Ishikawa (cell line): ENCODE data around the gene IGLL5.

Experiments used
- CEBPB ChIP-seq: IDR thresholded peaks from 2 replicates; pipeline ENCODE4 v1.6.1; 2012
- CREB1 ChIP-seq: IDR thresholded peaks from 2 replicates; pipeline ENCODE4 v1.6.1; 2012; ENCODE audit warnings: low read depth
- EGR1 ChIP-seq: IDR thresholded peaks from 2 replicates; pipeline ENCODE4 v1.6.1; 2012
- EP300 ChIP-seq: IDR thresholded peaks from 2 replicates; pipeline ENCODE4 v1.6.1; 2012; ENCODE audit warnings: borderline replicate concordance
- FOXM1 ChIP-seq: IDR thresholded peaks from 2 replicates; pipeline ENCODE4 v1.6.1; 2012; ENCODE audit warnings: low read depth, borderline replicate concordance
- NFIC ChIP-seq: IDR thresholded peaks from 2 replicates; pipeline ENCODE4 v1.6.1; 2012
- RAD21 ChIP-seq: IDR thresholded peaks from 2 replicates; pipeline ENCODE4 v1.6.1; 2012; ENCODE audit warnings: low read depth
- TAF1 ChIP-seq: IDR thresholded peaks from 2 replicates; pipeline ENCODE4 v1.6.1; 2012; ENCODE audit warnings: low read depth, mild to moderate bottlenecking
- TCF12 ChIP-seq: IDR thresholded peaks from 2 replicates; pipeline ENCODE4 v1.6.1; 2012; ENCODE audit warnings: low read depth
- TEAD4 ChIP-seq: IDR thresholded peaks from 2 replicates; pipeline ENCODE4 v1.6.1; 2012
- USF1 ChIP-seq: IDR thresholded peaks from 2 replicates; pipeline ENCODE4 v1.6.1; 2012
- YY1 ChIP-seq: IDR thresholded peaks from 2 replicates; pipeline ENCODE4 v1.6.1; 2012; ENCODE audit warnings: low read depth
- ZBTB7A ChIP-seq: IDR thresholded peaks from 2 replicates; pipeline ENCODE4 v1.6.1; 2012; ENCODE audit warnings: low read depth
- TF ChIP-seq, protein P1 (sequence below): IDR thresholded peaks from 2 replicates; pipeline ENCODE4 v1.6.1; 2012
- TF ChIP-seq, protein P2 (sequence below): IDR thresholded peaks from 2 replicates; pipeline ENCODE4 v1.6.1; 2012; ENCODE audit warnings: low read depth, mild to moderate bottlenecking

Gene IGLL5

DNA sequence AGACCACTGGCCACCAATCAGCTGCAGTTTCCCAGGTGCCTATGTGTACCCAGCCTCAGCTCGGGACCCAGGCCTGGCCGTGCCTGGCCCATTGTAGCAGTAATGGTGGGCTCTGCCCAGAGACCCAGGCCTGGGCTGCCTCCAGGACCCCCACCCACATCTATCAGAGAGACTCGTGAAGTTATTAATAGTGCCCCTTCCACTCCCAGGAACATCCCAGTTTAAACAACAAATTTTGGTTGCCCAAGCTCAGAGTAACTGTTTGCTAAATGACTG, 42.5 kb downstream of the IGLL5 start:
- TF ChIP-seq USF1 (no peak), YY1 (no peak), EP300 (no peak), ZBTB7A (no peak), RAD21 (no peak), TEAD4 (no peak), CREB1 (no peak), EGR1 (no peak), CEBPB (no peak), NFIC (no peak), TAF1 (no peak), TCF12 (no peak)
- TF ChIP-seq, protein P1, sequence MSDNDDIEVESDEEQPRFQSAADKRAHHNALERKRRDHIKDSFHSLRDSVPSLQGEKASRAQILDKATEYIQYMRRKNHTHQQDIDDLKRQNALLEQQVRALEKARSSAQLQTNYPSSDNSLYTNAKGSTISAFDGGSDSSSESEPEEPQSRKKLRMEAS = no peak

GRCh38 chr22:22930571-22931556, 43.2 kb downstream of the IGLL5 start:
- no peak for TF ChIP-seq USF1
- TF ChIP-seq CEBPB = no peak
- TF ChIP-seq YY1 = no peak
- TF ChIP-seq NFIC = no peak

DNA sequence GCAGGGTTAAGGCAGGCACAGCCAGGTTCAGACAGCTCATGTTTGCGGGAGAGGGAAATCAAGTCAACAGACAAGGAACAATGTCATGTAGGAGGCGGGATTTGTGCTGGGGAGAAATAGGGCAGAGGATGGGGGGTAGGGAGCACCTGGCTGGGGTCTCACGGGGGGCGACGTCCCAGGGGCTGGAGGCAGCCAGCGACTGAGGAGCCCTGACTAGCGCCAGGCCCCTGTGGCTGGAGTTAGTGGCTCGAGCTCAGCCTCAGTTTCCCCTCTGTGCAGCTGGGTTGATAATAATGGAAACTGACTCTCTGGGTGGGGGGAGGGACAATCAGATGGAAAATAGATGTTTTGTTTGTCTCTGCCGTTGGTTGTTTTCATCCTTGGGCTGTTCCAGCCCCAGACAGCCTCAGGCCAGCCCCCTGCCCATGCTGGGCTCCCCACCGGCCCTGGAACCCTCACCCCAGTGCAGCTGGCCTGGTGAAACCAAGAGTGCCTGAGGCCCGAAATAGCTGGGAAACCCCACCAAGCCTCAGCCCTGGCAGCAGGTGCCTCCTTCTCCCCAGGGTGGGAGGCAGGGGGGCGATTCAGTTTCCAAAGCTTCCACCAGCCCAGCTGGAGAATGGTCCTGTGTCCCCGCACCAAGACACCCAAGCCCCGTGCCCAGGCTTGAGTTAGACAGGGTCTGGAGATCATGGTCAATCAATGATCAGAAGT, 44.1 kb downstream of the IGLL5 start:
- TF ChIP-seq YY1 (no peak), CEBPB (no peak), EGR1 (no peak), RAD21 (no peak), TEAD4 (no peak), TCF12 (no peak), NFIC (no peak), USF1 (no peak), CREB1 (no peak), EP300 (no peak), TAF1 (no peak), FOXM1 (no peak), ZBTB7A (no peak)
- TF ChIP-seq, protein P2, sequence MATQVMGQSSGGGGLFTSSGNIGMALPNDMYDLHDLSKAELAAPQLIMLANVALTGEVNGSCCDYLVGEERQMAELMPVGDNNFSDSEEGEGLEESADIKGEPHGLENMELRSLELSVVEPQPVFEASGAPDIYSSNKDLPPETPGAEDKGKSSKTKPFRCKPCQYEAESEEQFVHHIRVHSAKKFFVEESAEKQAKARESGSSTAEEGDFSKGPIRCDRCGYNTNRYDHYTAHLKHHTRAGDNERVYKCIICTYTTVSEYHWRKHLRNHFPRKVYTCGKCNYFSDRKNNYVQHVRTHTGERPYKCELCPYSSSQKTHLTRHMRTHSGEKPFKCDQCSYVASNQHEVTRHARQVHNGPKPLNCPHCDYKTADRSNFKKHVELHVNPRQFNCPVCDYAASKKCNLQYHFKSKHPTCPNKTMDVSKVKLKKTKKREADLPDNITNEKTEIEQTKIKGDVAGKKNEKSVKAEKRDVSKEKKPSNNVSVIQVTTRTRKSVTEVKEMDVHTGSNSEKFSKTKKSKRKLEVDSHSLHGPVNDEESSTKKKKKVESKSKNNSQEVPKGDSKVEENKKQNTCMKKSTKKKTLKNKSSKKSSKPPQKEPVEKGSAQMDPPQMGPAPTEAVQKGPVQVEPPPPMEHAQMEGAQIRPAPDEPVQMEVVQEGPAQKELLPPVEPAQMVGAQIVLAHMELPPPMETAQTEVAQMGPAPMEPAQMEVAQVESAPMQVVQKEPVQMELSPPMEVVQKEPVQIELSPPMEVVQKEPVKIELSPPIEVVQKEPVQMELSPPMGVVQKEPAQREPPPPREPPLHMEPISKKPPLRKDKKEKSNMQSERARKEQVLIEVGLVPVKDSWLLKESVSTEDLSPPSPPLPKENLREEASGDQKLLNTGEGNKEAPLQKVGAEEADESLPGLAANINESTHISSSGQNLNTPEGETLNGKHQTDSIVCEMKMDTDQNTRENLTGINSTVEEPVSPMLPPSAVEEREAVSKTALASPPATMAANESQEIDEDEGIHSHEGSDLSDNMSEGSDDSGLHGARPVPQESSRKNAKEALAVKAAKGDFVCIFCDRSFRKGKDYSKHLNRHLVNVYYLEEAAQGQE = no peak
- TF ChIP-seq, protein P1 = no peak

- TF ChIP-seq, protein P1 = no peak
- TF ChIP-seq EGR1 (no peak), CREB1 (no peak), USF1 (no peak), TEAD4 (no peak), EP300 (no peak), CEBPB (no peak), NFIC (no peak), TAF1 (no peak), FOXM1 (no peak)
- TF ChIP-seq, protein P2 = no peak
Measured at GRCh38 chr22:22932512-22932941, 44.9 kb downstream of the IGLL5 start.
